WI38 (cell line): Measurements from ENCODE around the gene SECISBP2L.

ENCODE experiments used
- H3K4me3 ChIP-seq: 2 replicates; pipeline ENCODE4 v1.5.1; 2011; ENCODE audit warnings: low read depth, mild to moderate bottlenecking, control low read depth, low read length
- CTCF ChIP-seq: IDR thresholded peaks from 2 replicates; pipeline ENCODE4 v1.5.1; 2012; ENCODE audit warnings: low read depth, mild to moderate bottlenecking, control low read depth, low read length

Gene SECISBP2L

GRCh38 chr15:49064281-49064653 lies 18.0 kb upstream of the SECISBP2L start:
- H3K4me3 ChIP-seq: no peak overlapping the region
- no peak for TF ChIP-seq CTCF

GRCh38 chr15:49063402-49064280 lies 17.4 kb upstream of the SECISBP2L start:
- TF ChIP-seq CTCF: no peak

GRCh38 chr15:49062900-49063299 lies 16.7 kb upstream of the SECISBP2L start:
- no peak for TF ChIP-seq CTCF
- H3K4me3 ChIP-seq: no peak overlapping the region

More at GRCh38 chr15:49063402-49064280, 17.4 kb upstream of the SECISBP2L start:
- no peak overlapping the region for H3K4me3 ChIP-seq

GRCh38 chr15:49060710-49061495 lies 14.7 kb upstream of the SECISBP2L start:
- TF ChIP-seq CTCF: no peak
- H3K4me3 ChIP-seq: no peak overlapping the region

- no peak overlapping the region for H3K4me3 ChIP-seq
- no peak for TF ChIP-seq CTCF
These were observed 13.2 kb upstream of the SECISBP2L start for GRCh38 chr15:49059491-49059890.

- no peak for TF ChIP-seq CTCF
- no peak overlapping the region for H3K4me3 ChIP-seq
These were observed 12.3 kb upstream of the SECISBP2L start for GRCh38 chr15:49058559-49058958.

- no peak overlapping the region for H3K4me3 ChIP-seq
- TF ChIP-seq CTCF: no peak
These were observed 9.4 kb upstream of the SECISBP2L start for GRCh38 chr15:49055630-49056029.
